ENCODE data around the gene PLPPR1. TPM values are rescaled to one million over a fixed set of nuclear protein-coding genes. Genes with fewer than 3 reads are reported as not detected.

The PLPPR1 gene
- total and polyA plus RNA-seq, 2 of the 4 experiments (the other 2 are of a cell fraction): not detected

DNA sequence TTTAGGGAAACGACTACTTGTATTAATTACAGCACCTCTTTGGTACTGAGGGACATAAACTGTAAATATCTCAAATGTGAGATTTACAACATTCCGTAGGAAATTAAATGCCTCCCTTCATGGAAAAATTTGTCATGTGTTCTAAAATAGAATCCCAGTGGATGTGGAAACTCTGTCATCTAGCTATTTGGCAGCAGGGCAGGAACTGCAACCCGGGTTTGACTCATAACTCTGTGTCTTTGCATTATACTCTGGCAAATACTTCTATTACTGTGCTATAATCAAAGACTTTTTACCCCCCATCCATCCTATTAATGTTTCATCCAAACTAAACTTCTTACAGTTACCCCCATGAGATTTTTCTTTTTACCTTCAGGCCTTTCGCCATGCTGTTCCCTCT, 6.6 kb downstream of the PLPPR1 start:
- no peak overlapping the region for H2AK9ac ChIP-seq (replicated peaks; ENCODE audit: low read depth, low read length, poor library complexity)
- H4K20me1 ChIP-seq (ENCODE audit: insufficient read depth, low read length): no peaks in the 10 kb centered on the region
- no peak overlapping the region for H2BK5ac ChIP-seq (ENCODE audit: low read depth, low read length, poor library complexity, severe bottlenecking)
- no peak overlapping the region for H3K18ac ChIP-seq (ENCODE audit: low read depth, low read length)
- H3K27me3 ChIP-seq (ENCODE audit: control insufficient read depth, insufficient read depth, low read length): 0 out of 2 replicates have a peak, but pooled peaks cover under 1% of the 10 kb centered on the region
- H3K14ac ChIP-seq (replicated peaks; ENCODE audit: low read depth, low read length): no peak overlapping the region
- ChIA-PET POLR2A (ENCODE audit: unreplicated experiment) (no interaction called here), CTCF (no interaction called here)
- no peak overlapping the region for H3K23ac ChIP-seq (ENCODE audit: low read depth, low read length)
- H2AFZ ChIP-seq (replicated peaks; ENCODE audit: low read length, poor library complexity): no peak overlapping the region
- no peak for DNase-seq
- H2BK120ac ChIP-seq (ENCODE audit: low read depth, low read length): no peak overlapping the region
- no peak overlapping the region for H3K4me3 ChIP-seq (ENCODE audit: insufficient read depth, low read depth, low read length)
- H3K27ac ChIP-seq (ENCODE audit: insufficient read depth, low read length): no peak overlapping the region
- H3K4ac ChIP-seq (ENCODE audit: low read depth, low read length): no peak overlapping the region
- H4K8ac ChIP-seq (ENCODE audit: low read depth in 2 of 2, low read length in 2 of 2): no peak overlapping the region
- dilution Hi-C loops (cut with HindIII; ENCODE audit: low sequenced_read_pairs, unreplicated experiment) (no loop called here), intact Hi-C loops (cut with micrococcal nuclease) (no loop called here), in situ Hi-C loops (cut with MboI; ENCODE audit: low sequenced_read_pairs) (no loop called here)
- no peak overlapping the region for H3K4me2 ChIP-seq (ENCODE audit: low read depth, low read length)
- no peaks in the 10 kb centered on the region for H3K79me1 ChIP-seq (ENCODE audit: low read depth in 1 of 2, low read length in 2 of 2)
- no peak overlapping the region for H4K91ac ChIP-seq (ENCODE audit: insufficient read depth, low read depth, low read length)
- no TSS peak for BruUV-seq (replicated peaks)
- H3K9ac ChIP-seq (ENCODE audit: low read depth, low read length): no peak overlapping the region
- no peak overlapping the region for H2BK15ac ChIP-seq (ENCODE audit: low read depth, low read length)
- no peak for TF ChIP-seq BHLHE40 (IDR thresholded peaks at IDR 0.05; ENCODE audit: low read depth, low read length)
- TF ChIP-seq RAD21 (IDR thresholded peaks at IDR 0.05; ENCODE audit: low read length): no peak
- TF ChIP-seq SMC3 (IDR thresholded peaks at IDR 0.05; ENCODE audit: low read depth, low read length): no peak
- TF ChIP-seq MAZ (IDR thresholded peaks at IDR 0.05; ENCODE audit: borderline replicate concordance, low read depth, low read length): no peak
- no peak for TF ChIP-seq NFE2L2 (IDR thresholded peaks at IDR 0.05; ENCODE audit: low read depth, low read length)
- TF ChIP-seq FOS (IDR thresholded peaks at IDR 0.05; ENCODE audit: low read depth, low read length): no peak
- TF ChIP-seq, protein P1, sequence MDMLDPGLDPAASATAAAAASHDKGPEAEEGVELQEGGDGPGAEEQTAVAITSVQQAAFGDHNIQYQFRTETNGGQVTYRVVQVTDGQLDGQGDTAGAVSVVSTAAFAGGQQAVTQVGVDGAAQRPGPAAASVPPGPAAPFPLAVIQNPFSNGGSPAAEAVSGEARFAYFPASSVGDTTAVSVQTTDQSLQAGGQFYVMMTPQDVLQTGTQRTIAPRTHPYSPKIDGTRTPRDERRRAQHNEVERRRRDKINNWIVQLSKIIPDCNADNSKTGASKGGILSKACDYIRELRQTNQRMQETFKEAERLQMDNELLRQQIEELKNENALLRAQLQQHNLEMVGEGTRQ (IDR thresholded peaks at IDR 0.05; ENCODE audit: low read depth, low read length): no peak
- TF ChIP-seq CEBPB (IDR thresholded peaks at IDR 0.05; ENCODE audit: low read depth, low read length): no peak
- TF ChIP-seq, protein P2, sequence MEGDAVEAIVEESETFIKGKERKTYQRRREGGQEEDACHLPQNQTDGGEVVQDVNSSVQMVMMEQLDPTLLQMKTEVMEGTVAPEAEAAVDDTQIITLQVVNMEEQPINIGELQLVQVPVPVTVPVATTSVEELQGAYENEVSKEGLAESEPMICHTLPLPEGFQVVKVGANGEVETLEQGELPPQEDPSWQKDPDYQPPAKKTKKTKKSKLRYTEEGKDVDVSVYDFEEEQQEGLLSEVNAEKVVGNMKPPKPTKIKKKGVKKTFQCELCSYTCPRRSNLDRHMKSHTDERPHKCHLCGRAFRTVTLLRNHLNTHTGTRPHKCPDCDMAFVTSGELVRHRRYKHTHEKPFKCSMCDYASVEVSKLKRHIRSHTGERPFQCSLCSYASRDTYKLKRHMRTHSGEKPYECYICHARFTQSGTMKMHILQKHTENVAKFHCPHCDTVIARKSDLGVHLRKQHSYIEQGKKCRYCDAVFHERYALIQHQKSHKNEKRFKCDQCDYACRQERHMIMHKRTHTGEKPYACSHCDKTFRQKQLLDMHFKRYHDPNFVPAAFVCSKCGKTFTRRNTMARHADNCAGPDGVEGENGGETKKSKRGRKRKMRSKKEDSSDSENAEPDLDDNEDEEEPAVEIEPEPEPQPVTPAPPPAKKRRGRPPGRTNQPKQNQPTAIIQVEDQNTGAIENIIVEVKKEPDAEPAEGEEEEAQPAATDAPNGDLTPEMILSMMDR (conservative IDR thresholded peaks at IDR 0.05; ENCODE audit: low read depth, low read length): no peak
- TF ChIP-seq, protein P3, sequence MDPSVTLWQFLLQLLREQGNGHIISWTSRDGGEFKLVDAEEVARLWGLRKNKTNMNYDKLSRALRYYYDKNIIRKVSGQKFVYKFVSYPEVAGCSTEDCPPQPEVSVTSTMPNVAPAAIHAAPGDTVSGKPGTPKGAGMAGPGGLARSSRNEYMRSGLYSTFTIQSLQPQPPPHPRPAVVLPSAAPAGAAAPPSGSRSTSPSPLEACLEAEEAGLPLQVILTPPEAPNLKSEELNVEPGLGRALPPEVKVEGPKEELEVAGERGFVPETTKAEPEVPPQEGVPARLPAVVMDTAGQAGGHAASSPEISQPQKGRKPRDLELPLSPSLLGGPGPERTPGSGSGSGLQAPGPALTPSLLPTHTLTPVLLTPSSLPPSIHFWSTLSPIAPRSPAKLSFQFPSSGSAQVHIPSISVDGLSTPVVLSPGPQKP (IDR thresholded peaks at IDR 0.05; ENCODE audit: borderline replicate concordance, low read depth, low read length): no peak
- TF ChIP-seq RCOR1 (IDR thresholded peaks at IDR 0.05; ENCODE audit: insufficient replicate concordance, low read length): no peak
- no peak for TF ChIP-seq MAFK (IDR thresholded peaks at IDR 0.05; ENCODE audit: low read depth, low read length)
- no peak for TF ChIP-seq RFX5 (IDR thresholded peaks at IDR 0.05; ENCODE audit: low read depth, low read length)
- no peak for TF ChIP-seq CHD1 (IDR thresholded peaks at IDR 0.05; ENCODE audit: low read depth, low read length)
- TF ChIP-seq MXI1 (IDR thresholded peaks at IDR 0.05; ENCODE audit: borderline replicate concordance, low read depth, low read length): no peak
- no peaks in the 10 kb centered on the region for H3K9me3 ChIP-seq (ENCODE audit: control insufficient read depth, insufficient read depth, low read length)
- H3K36me3 ChIP-seq (ENCODE audit: control insufficient read depth, insufficient read depth, low read length): no peaks in the 10 kb centered on the region
- no peak overlapping the region for H2AK5ac ChIP-seq (ENCODE audit: low read depth, low read length)
- no peaks in the 10 kb centered on the region for H3K9me1 ChIP-seq (ENCODE audit: insufficient read depth, low read length)
- ATAC-seq (ENCODE audit: low read depth): no peak
- no peak overlapping the region for H3K56ac ChIP-seq (ENCODE audit: extremely low read depth, insufficient read depth, low read length)
- no peak overlapping the region for H4K5ac ChIP-seq (ENCODE audit: low read depth, low read length)
- 33% methylated on average over 1 of the region's 4 CpGs; no CpG with 5 or more reads in 1 of the 2 experiments for WGBS, 2 experiments (ENCODE audit: extremely low coverage in 2 of 2, insufficient read length in 1 of 2)
- no peak overlapping the region for H2BK20ac ChIP-seq (ENCODE audit: low read depth, low read length)
- no peaks in the 10 kb centered on the region for H3K4me1 ChIP-seq (ENCODE audit: control insufficient read depth, insufficient read depth, low read length)
